Gastroesophageal sphincter (tissue), 3 donors: ENCODE data around the gene HPS3.

Experiments used
- POLR2A ChIP-seq, 2 donors: fragments of 450-650 bp; IDR thresholded peaks; one replicate each; pipeline ENCODE4 v1.6.1; 2017; ENCODE audit warnings: antibody characterized with exemption in 2 of 2, mild to moderate bottlenecking in 2 of 2, moderate library complexity in 1 of 2
- TF ChIP-seq, protein P1 (sequence below), 4 experiments: fragments of 200-600 bp in 2 of 4; fragments of 450-650 bp in 2 of 4; sonication (generic) in 1 of 4; IDR thresholded peaks; one replicate each; pipeline ENCODE4 v1.5.1; 2017 to 2019; ENCODE audit warnings: antibody characterized with exemption in 4 of 4, mild to moderate bottlenecking in 2 of 4, moderate library complexity in 2 of 4

DNA sequence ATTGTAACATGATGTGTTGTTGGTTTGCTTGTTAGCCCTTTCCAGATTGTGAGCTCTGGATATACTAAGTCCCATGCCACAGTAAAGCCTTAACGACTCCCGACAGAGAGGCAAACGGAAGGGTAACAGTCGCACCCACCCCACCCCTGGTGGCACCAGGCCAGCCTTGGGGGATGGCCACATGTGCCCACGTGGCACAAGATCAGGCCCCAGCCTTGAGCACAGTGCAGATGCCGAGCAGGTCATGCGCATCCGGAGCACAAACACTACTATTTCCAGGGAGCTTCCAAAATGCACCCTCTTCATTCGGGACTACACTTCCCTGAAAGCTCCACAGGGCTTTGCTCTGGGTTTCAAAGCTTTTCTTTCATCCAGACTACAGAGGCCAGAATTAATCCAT lies 10.7 kb upstream of the HPS3 start:
- no peak for TF ChIP-seq POLR2A (IDR thresholded peaks at IDR 0.05)
- TF ChIP-seq, protein P1, sequence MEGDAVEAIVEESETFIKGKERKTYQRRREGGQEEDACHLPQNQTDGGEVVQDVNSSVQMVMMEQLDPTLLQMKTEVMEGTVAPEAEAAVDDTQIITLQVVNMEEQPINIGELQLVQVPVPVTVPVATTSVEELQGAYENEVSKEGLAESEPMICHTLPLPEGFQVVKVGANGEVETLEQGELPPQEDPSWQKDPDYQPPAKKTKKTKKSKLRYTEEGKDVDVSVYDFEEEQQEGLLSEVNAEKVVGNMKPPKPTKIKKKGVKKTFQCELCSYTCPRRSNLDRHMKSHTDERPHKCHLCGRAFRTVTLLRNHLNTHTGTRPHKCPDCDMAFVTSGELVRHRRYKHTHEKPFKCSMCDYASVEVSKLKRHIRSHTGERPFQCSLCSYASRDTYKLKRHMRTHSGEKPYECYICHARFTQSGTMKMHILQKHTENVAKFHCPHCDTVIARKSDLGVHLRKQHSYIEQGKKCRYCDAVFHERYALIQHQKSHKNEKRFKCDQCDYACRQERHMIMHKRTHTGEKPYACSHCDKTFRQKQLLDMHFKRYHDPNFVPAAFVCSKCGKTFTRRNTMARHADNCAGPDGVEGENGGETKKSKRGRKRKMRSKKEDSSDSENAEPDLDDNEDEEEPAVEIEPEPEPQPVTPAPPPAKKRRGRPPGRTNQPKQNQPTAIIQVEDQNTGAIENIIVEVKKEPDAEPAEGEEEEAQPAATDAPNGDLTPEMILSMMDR (IDR thresholded peaks at IDR 0.05), result no peak
